Left renal cortex interstitium (tissue), 4 donors: ENCODE measurements around the gene OR52E5. TPM values are rescaled to one million over a fixed set of nuclear protein-coding genes. Genes with fewer than 3 reads are reported as not detected.

Experiments used
- DNase-seq, 4 donors: peaks; one replicate each; pipeline ENCODE4 v3.0.0-alpha.2; 2013; ENCODE audit warnings: low read depth in 4 of 4, low spot score in 2 of 4, missing footprints in 1 of 4
- polyA plus RNA-seq, 4 donors: library from polyadenylated mRNA; unstranded; fragments of 120-200 nt; gene quantifications; one replicate each; pipeline ENCODE4 v1.2.1, GENCODE V29; 2013; ENCODE audit not compliant: insufficient read length in 4 of 4

OR52E5 gene
- polyA plus RNA-seq, result not detected

- DNase-seq, result no peak
These were observed at the start of gene OR52E5 for GRCh38 chr11:5892908-5893307. TSS of gene OR52E5 (plus strand) at chr11:5893208. CDS start at chr11:5900777, 7,569 bp downstream.

- DNase-seq, result no peak
These were observed 46.3 kb upstream of the OR52E5 start for GRCh38 chr11:5846701-5847100.

GRCh38 chr11:5847711-5848110 lies 45.3 kb upstream of the OR52E5 start:
- DNase-seq, result no peak

- DNase-seq, result no peak
These were observed 42.0 kb upstream of the OR52E5 start for GRCh38 chr11:5851002-5851401.

GRCh38 chr11:5857590-5857989 lies 35.4 kb upstream of the OR52E5 start, which contains the start of gene OR52E8:
TSS of gene OR52E8 (minus strand) at chr11:5857690. CDS start at chr11:5857690, 0 bp downstream.
- DNase-seq, result no peak

- no peak for DNase-seq
These were observed 27.2 kb upstream of the OR52E5 start for GRCh38 chr11:5865826-5866225.

- DNase-seq, result no peak
These were observed 14.4 kb upstream of the OR52E5 start for GRCh38 chr11:5878564-5878963.

- no peak for DNase-seq
These were observed 12.7 kb upstream of the OR52E5 start, which contains the start of gene OR52E4 for GRCh38 chr11:5880329-5880728. TSS of gene OR52E4 (plus strand) at chr11:5880629. CDS start at chr11:5884293, 3,664 bp downstream.

GRCh38 chr11:5881756-5882155 lies 11.3 kb upstream of the OR52E5 start:
- DNase-seq, result no peak

GRCh38 chr11:5887172-5887571 lies 5.8 kb upstream of the OR52E5 start:
- no peak for DNase-seq

- DNase-seq, result no peak
These were observed 5.3 kb upstream of the OR52E5 start for GRCh38 chr11:5887661-5888060.

GRCh38 chr11:5891216-5891800 lies 1.7 kb upstream of the OR52E5 start:
- no peak for DNase-seq

GRCh38 chr11:5899534-5899933 lies 6.5 kb downstream of the OR52E5 start:
- DNase-seq, result no peak

GRCh38 chr11:5910540-5910939 lies 17.5 kb downstream of the OR52E5 start:
- DNase-seq, result no peak

- DNase-seq, result no peak
These were observed 29.9 kb downstream of the OR52E5 start for GRCh38 chr11:5922749-5923426.

GRCh38 chr11:5923427-5923776 lies 30.4 kb downstream of the OR52E5 start:
- no peak for DNase-seq

- no peak for DNase-seq
These were observed 30.8 kb downstream of the OR52E5 start for GRCh38 chr11:5923794-5924193.

GRCh38 chr11:5928271-5928670 lies 35.3 kb downstream of the OR52E5 start:
- DNase-seq, result no peak

- DNase-seq, result no peak
These were observed 35.8 kb downstream of the OR52E5 start for GRCh38 chr11:5928811-5929210.

- DNase-seq, result no peak
These were observed 36.8 kb downstream of the OR52E5 start for GRCh38 chr11:5929571-5930368.

- no peak for DNase-seq
These were observed 37.6 kb downstream of the OR52E5 start for GRCh38 chr11:5930614-5931013.

- DNase-seq, result no peak
These were observed 38.1 kb downstream of the OR52E5 start for GRCh38 chr11:5931061-5931460.
